CD1c-positive myeloid dendritic cell (primary cell): ENCODE data around the gene ADAMTS15.

ENCODE experiments used
- DNase-seq: peaks from one replicate; pipeline ENCODE4 v3.0.0-alpha.2; 2016; ENCODE audit errors: extremely low spot score

ADAMTS15 gene, protein sequence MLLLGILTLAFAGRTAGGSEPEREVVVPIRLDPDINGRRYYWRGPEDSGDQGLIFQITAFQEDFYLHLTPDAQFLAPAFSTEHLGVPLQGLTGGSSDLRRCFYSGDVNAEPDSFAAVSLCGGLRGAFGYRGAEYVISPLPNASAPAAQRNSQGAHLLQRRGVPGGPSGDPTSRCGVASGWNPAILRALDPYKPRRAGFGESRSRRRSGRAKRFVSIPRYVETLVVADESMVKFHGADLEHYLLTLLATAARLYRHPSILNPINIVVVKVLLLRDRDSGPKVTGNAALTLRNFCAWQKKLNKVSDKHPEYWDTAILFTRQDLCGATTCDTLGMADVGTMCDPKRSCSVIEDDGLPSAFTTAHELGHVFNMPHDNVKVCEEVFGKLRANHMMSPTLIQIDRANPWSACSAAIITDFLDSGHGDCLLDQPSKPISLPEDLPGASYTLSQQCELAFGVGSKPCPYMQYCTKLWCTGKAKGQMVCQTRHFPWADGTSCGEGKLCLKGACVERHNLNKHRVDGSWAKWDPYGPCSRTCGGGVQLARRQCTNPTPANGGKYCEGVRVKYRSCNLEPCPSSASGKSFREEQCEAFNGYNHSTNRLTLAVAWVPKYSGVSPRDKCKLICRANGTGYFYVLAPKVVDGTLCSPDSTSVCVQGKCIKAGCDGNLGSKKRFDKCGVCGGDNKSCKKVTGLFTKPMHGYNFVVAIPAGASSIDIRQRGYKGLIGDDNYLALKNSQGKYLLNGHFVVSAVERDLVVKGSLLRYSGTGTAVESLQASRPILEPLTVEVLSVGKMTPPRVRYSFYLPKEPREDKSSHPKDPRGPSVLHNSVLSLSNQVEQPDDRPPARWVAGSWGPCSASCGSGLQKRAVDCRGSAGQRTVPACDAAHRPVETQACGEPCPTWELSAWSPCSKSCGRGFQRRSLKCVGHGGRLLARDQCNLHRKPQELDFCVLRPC

DNA sequence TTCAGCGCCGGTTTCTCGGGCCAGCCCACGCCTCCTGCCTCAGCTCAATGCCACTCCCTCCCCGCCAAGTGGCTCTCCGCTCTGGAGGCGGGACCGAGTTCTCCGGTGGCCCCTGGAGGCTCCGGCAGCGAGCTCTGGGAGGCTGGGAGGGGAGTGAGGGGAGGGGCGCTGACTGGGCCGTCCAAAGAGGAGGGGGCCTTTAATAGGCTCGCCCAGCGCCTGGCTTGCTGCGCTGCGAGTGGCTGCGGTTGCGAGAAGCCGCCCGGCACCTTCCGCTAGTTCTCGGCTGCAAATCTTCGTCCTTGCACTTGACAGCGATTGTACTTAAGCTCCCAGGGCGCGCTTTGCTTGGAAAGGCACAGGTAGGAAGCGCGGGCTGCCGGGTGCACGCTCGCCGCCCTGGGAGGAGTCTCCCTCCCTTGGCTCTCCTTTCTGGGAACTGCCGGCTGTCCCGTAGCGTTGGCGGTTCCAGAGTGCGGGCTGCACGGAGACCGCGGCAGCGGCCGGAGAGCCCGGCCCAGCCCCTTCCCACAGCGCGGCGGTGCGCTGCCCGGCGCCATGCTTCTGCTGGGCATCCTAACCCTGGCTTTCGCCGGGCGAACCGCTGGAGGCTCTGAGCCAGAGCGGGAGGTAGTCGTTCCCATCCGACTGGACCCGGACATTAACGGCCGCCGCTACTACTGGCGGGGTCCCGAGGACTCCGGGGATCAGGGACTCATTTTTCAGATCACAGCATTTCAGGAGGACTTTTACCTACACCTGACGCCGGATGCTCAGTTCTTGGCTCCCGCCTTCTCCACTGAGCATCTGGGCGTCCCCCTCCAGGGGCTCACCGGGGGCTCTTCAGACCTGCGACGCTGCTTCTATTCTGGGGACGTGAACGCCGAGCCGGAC lies at the start of gene ADAMTS15:
TSS of gene ADAMTS15 (plus strand) at position 230 of the 894 bp plus-strand sequence. CDS start at position 559, 329 bp downstream.
- DNase-seq: peak; percentile 8

GRCh38 chr11:130399196-130399595 lies 49.2 kb upstream of the ADAMTS15 start:
- DNase-seq: no peak

GRCh38 chr11:130400781-130401483 lies 47.5 kb upstream of the ADAMTS15 start:
- peak; percentile 65 for DNase-seq

GRCh38 chr11:130402570-130402969 lies 45.9 kb upstream of the ADAMTS15 start:
- peak; percentile 32 for DNase-seq

GRCh38 chr11:130403271-130403804 lies 45.1 kb upstream of the ADAMTS15 start:
- DNase-seq: peak; percentile 41

DNA sequence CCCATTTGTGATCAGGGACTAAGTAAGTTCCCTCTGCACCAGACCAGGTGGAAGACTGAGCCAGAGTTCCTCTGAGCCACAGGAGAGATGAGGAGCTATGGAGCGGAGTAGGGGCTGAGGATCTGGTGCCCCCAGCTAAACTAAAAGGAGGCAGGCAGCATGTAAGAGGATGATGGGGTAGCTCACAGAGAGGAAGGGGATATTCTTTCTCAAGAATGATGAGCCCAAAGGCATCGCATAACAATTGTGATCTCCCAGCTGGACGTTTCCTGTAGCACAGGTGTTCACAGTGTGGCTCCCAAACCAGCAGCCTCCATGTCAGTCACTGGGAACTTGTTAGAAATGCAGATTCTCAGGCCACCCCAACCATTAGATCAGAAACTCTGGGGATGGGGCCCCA lies 44.5 kb upstream of the ADAMTS15 start:
- no peak for DNase-seq

- DNase-seq: no peak
Measured at GRCh38 chr11:130404727-130405126, 43.7 kb upstream of the ADAMTS15 start.

DNA sequence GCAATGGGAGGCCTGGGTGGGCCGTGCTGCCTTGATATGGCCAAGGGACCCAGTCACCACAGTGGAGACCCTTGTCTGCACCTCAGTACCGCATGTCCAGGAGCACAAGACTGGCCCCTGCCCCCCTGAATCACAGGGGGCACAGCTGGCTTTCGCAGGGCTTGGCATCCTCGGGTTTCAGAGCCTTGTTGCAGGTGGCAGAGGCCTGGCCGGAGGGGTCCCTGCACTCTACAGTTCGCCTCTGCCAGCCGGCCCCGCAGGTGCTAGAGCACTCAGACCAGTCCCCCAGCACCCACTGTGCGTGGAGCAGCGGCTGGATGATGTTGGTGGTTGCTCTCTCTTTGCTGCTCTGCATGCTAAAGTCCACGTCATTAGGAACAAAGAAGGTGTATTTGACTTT lies 43.0 kb upstream of the ADAMTS15 start:
- DNase-seq: no peak

DNA sequence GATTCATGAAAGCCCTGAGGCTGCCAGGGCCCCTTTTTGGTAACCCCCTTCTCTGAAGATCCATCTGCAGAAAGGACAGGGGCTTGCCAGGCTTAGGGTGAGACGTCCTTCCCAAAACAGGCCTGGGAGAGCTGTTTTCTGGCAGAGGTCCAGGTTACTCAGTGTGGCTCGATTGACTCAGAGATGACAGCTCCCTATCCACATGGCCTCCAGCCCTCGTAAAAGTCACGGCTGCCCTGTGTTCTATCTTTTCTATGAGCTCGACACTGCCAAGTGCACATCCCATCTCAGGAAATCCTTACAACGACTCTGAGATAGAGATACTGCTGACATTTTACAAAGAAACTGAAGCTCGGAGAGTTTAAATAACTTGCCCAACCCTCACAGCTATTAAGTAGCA lies 40.5 kb upstream of the ADAMTS15 start:
- DNase-seq: no peak

GRCh38 chr11:130408401-130408890 lies 40.0 kb upstream of the ADAMTS15 start:
- DNase-seq: no peak

- no peak for DNase-seq
Measured at GRCh38 chr11:130408901-130409300, 39.5 kb upstream of the ADAMTS15 start.

GRCh38 chr11:130409594-130410388 lies 38.7 kb upstream of the ADAMTS15 start:
- no peak for DNase-seq

DNA sequence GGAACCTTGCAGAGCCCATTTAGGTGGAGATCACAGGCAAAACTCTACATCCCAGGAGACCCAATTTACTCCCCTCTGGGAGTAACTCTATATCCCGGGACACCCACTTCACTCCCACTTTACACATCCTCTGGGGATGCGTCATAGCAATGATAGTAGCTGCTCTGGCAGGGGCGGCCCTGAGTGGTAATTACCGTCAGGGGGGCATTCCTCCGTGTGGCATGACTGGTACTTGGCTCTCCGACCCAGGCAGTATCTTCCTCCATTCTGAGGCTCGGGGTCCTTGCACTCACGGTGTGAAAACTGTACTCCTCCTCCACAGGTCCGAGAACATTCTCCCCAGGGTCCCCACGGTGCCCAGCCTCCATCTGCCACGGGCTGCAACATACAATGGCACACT lies 37.2 kb upstream of the ADAMTS15 start:
- no peak for DNase-seq

DNA sequence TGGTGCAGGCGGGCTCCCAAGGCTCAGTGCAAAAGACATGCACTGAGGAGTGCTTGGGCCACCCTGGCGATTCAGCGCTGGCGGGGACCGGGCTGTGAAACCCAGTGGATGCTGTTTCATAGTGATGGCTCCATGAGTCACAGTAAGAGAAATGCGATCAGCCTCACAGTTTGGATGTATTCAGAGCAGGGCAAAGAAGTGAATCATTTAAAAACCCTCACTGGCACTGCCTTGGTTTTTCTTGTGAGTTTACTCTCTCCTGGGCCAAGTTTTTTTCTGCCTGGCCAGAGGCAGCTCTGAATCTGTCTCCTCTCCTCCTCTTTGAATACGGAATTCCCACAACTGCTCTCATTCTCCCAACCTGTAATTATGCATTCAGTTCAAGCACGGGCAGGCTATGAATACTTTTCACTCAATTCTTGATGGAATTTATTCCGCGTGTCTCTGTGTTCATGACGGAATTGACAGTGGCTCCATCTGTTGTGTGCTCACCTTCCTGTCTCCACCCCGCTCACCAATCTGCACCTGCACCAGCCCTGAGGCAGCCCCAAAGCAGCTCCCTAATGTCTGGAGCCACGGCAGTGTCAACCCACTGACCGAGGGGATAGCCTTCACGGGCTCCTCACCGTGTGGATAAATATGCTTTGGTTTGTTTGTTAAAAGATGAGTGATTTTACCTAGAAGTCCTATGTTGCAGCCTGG lies 34.9 kb upstream of the ADAMTS15 start:
- no peak for DNase-seq

- DNase-seq: no peak
Measured at GRCh38 chr11:130414107-130415080, 34.1 kb upstream of the ADAMTS15 start.

GRCh38 chr11:130415731-130416529 lies 32.5 kb upstream of the ADAMTS15 start:
- no peak for DNase-seq

DNA sequence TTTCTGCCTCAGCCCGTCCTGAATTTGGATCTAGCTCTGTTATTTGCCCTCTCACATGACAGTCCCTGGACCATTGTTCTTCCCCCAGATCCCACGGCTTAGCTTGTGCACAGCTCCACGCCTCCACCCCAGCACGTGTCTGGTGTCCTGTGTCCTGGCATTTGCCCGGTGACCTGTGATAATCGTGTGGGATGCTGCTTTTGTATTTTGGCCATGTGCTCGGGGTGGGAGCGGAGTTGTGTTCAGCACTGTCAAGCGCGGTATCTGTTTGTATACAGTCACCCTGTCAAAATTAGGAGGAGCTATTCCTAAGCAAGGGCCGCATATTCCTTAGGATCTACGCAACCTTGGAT lies 31.9 kb upstream of the ADAMTS15 start:
- no peak for DNase-seq
